HCT116 (cell line): Measurements from ENCODE around the gene CES3. TPM values are rescaled to one million over a fixed set of nuclear protein-coding genes. Genes with fewer than 3 reads are reported as not detected.

Experiments used
- ATAC-seq: fragments of 200-7000 bp; cut with Tn5 transposase; 2 replicates; pipeline ENCODE4 v1.9.1; 2020; ENCODE audit warnings: mild to moderate bottlenecking, moderate library complexity
- BruUV-seq: library from RNA; stranded (reverse); fragments of 400-500 nt; replicated peaks from 2 replicates; lab custom pipeline; 2021; lab: Mats Ljungman, UMichigan
- CTCF ChIA-PET: fragments of 300-600 bp; sonication (Branson Sonifier 250); formaldehyde crosslinking; loops from one replicate; lab custom pipeline; 2021; ENCODE audit warnings: antibody characterized with exemption; lab: Charles Lee
- POLR2A ChIA-PET: fragments of 300-600, 350-600 bp; sonication (Branson Sonifier 250); formaldehyde crosslinking; loops from one replicate; lab custom pipeline; 2021; ENCODE audit warnings: antibody characterized with exemption; lab: Charles Lee
- RAD21 ChIA-PET, 2 experiments: fragments of 300-600 bp; sonication (Branson Sonifier 250); formaldehyde crosslinking; loops; one replicate each; lab custom pipeline; 2023; ENCODE audit warnings: low total read pairs in 2 of 2; ENCODE audit not compliant: uncharacterized antibody in 2 of 2, unreplicated experiment in 2 of 2, low non-redundant PET in 1 of 2; lab: Charles Lee
- DNase-seq: peaks from one replicate; pipeline ENCODE4 v3.0.0-alpha.2; 2010; ENCODE audit warnings: low read depth, low spot score
- H2AFZ ChIP-seq: fragments of 200-600 bp; shearing (Covaris generic), sonication (generic); 2 replicates; pipeline ENCODE4 v1.6.1; 2017; ENCODE audit warnings: low read depth, mixed run types, mixed read lengths, antibody characterized with exemption, low read length; ENCODE audit not compliant: poor library complexity, severe bottlenecking
- H3K27ac ChIP-seq: 2 replicates; pipeline ENCODE4 v1.5.1; 2012; ENCODE audit warnings: low read depth, low read length
- H3K27me3 ChIP-seq: fragments of 200-600 bp; sonication (generic); 2 replicates; pipeline ENCODE4 v1.6.1; 2016; ENCODE audit warnings: mixed run types, low read length, mixed read lengths; ENCODE audit not compliant: insufficient read depth
- H3K36me3 ChIP-seq, 2 experiments: fragments of 200-500 bp in 1 of 2; fragments of 200-600 bp in 1 of 2; sonication (Bioruptor generic) in 1 of 2; sonication (generic) in 1 of 2; 2 replicates each; pipeline versions ENCODE4 v1.5.1 to v1.6.1; 2014 to 2016; ENCODE audit warnings: low read length in 2 of 2, inconsistent platforms in 1 of 2, mixed read lengths in 1 of 2, mixed run types in 1 of 2; ENCODE audit not compliant: insufficient read depth in 2 of 2, control insufficient read depth in 1 of 2
- H3K4me1 ChIP-seq, 2 experiments: fragments of 200-600 bp in 1 of 2; sonication (generic) in 1 of 2; 2 replicates each; pipeline versions ENCODE4 v1.5.1 to v1.6.1; 2012 to 2017; ENCODE audit warnings: low read length in 2 of 2, inconsistent platforms in 1 of 2, mild to moderate bottlenecking in 1 of 2, mixed read lengths in 1 of 2, mixed run types in 1 of 2, moderate library complexity in 1 of 2; ENCODE audit not compliant: insufficient read depth in 2 of 2, control insufficient read depth in 1 of 2
- H3K4me2 ChIP-seq: fragments of 200-600 bp; sonication (generic); 2 replicates; pipeline ENCODE4 v1.6.1; 2017; ENCODE audit warnings: mixed run types, low read length, mixed read lengths
- H3K4me3 ChIP-seq, 2 experiments: fragments of 200-600 bp in 1 of 2; sonication (generic) in 1 of 2; replicated peaks in 1 of 2; 2 replicates each; pipeline ENCODE4 v1.5.1; 2011 to 2016; ENCODE audit warnings: low read length in 2 of 2, control low read depth in 1 of 2, low read depth in 1 of 2, mild to moderate bottlenecking in 1 of 2, mixed read lengths in 1 of 2, mixed run types in 1 of 2
- H3K79me2 ChIP-seq: fragments of 200-600 bp; sonication (generic); 2 replicates; pipeline ENCODE4 v1.6.1; 2017; ENCODE audit warnings: mild to moderate bottlenecking, mixed run types, low read length, moderate library complexity, mixed read lengths; ENCODE audit not compliant: insufficient read depth
- H3K9ac ChIP-seq: fragments of 200-600 bp; sonication (generic); 2 replicates; pipeline ENCODE4 v1.6.1; 2016; ENCODE audit warnings: low read length, mixed read lengths
- H3K9me2 ChIP-seq: fragments of 200-600 bp; sonication (generic), shearing (Covaris generic); 2 replicates; pipeline ENCODE4 v1.6.1; 2017; ENCODE audit warnings: mixed run types, mild to moderate bottlenecking, moderate library complexity; ENCODE audit not compliant: insufficient read depth
- H3K9me3 ChIP-seq, 2 experiments: fragments of 200-500 bp in 1 of 2; fragments of 200-600 bp in 1 of 2; sonication (Bioruptor generic) in 1 of 2; sonication (generic) in 1 of 2; 2 replicates each; pipeline ENCODE4 v1.6.1; 2014 to 2017; ENCODE audit warnings: low read length in 2 of 2, mixed read lengths in 2 of 2, inconsistent platforms in 1 of 2, low read depth in 1 of 2, mild to moderate bottlenecking in 1 of 2, mixed run types in 1 of 2, moderate library complexity in 1 of 2; ENCODE audit not compliant: control insufficient read depth in 1 of 2, insufficient read depth in 1 of 2
- H4K20me1 ChIP-seq: fragments of 200-600 bp; sonication (generic), shearing (Covaris generic); 2 replicates; pipeline ENCODE4 v1.6.1; 2017; ENCODE audit warnings: mixed run types, mild to moderate bottlenecking, moderate library complexity; ENCODE audit not compliant: insufficient read depth
- CBX3 ChIP-seq: IDR thresholded peaks from 2 replicates; pipeline ENCODE4 v1.6.1; 2012; ENCODE audit warnings: low read depth
- ELF1 ChIP-seq: IDR thresholded peaks from 2 replicates; pipeline ENCODE4 v1.6.1; 2012; ENCODE audit warnings: low read depth, borderline replicate concordance
- EZH2 ChIP-seq: fragments of 200-600 bp; sonication (generic); IDR thresholded peaks from 2 replicates; pipeline ENCODE4 v1.6.1; 2017; ENCODE audit warnings: antibody characterized with exemption, mixed run types
- MAX ChIP-seq: IDR thresholded peaks from 2 replicates; pipeline ENCODE4 v1.6.1; 2012
- POLR2A ChIP-seq: IDR thresholded peaks from 2 replicates; pipeline ENCODE4 v1.7.0; 2011; ENCODE audit warnings: borderline replicate concordance; ENCODE audit not compliant: insufficient read depth, insufficient read length; ENCODE audit errors: extremely low read depth
- SRF ChIP-seq: IDR thresholded peaks from 2 replicates; pipeline ENCODE4 v1.6.1; 2012; ENCODE audit warnings: low read depth
- ZBTB33 ChIP-seq: IDR thresholded peaks from 2 replicates; pipeline ENCODE4 v1.6.1; 2011; ENCODE audit warnings: mild to moderate bottlenecking, low read length, moderate library complexity; ENCODE audit not compliant: insufficient replicate concordance; ENCODE audit errors: extremely low read depth
- intact Hi-C: fragments of 100-400 bp; cut with micrococcal nuclease; formaldehyde crosslinking; loops from 2 replicates; pipeline ENCODE4 v1.10.0; 2022
- total RNA-seq: library from RNA; stranded (reverse); gene quantifications from one replicate; pipeline ENCODE4 v1.2.1, GENCODE V29; 2021; ENCODE audit not compliant: unreplicated experiment

CES3 gene
- total RNA-seq, 1 experiment from 2014 or later: 10.8 TPM

- Histone ChIP-seq H3K9me3 (no peaks in the 10 kb centered on the region), H3K27ac (no peak overlapping the region), H3K9ac (no peak overlapping the region), H3K9me2 (no peaks in the 10 kb centered on the region), H3K36me3 (no peaks in the 10 kb centered on the region), H4K20me1 (no peaks in the 10 kb centered on the region), H3K4me1 (peaks cover 4 to 7% of the 10 kb centered on the region in 2 experiments; a peak in 3 of 4 replicates), H3K79me2 (no peaks in the 10 kb centered on the region), H2AFZ (no peak overlapping the region), H3K27me3 (no peaks in the 10 kb centered on the region), H3K4me2 (no peak overlapping the region), H3K4me3 (no peak overlapping the region)
- TF ChIP-seq ELF1: no peak
- intact Hi-C loops: no loop called here
- ATAC-seq (no peak), DNase-seq (no peak)
- POLR2A ChIA-PET: no interaction called here
- CTCF ChIA-PET: interaction anchor here (1.4 to 1.9 kb wide), 2 partner anchors 11 to 47 kb away, joined by 3 to 5 read pairs; no protein-coding TSS in a partner anchor
- BruUV-seq: no TSS peak
- RAD21 ChIA-PET: no interaction called here
These were observed 40.8 kb upstream of the CES3 start for GRCh38 chr16:66920299-66920590.

- ATAC-seq: no peak
These were observed 40.0 kb upstream of the CES3 start for GRCh38 chr16:66920924-66921680.

More at GRCh38 chr16:66920924-66921680, 40.0 kb upstream of the CES3 start:
- no peak for TF ChIP-seq ZBTB33
- no peak for TF ChIP-seq SRF
- TF ChIP-seq EZH2: no peak
- no peak for TF ChIP-seq POLR2A
- TF ChIP-seq MAX: no peak
- no peak for TF ChIP-seq CBX3
- Histone ChIP-seq H3K9ac (no peak overlapping the region), H3K9me2 (no peaks in the 10 kb centered on the region), H3K4me3 (no peak overlapping the region), H3K79me2 (no peaks in the 10 kb centered on the region), H3K9me3 (no peaks in the 10 kb centered on the region), H2AFZ (no peak overlapping the region), H3K4me1 (peaks cover 5 to 16% of the 10 kb centered on the region in 2 experiments; a peak in 3 of 4 replicates), H4K20me1 (no peaks in the 10 kb centered on the region), H3K27ac (no peak overlapping the region), H3K36me3 (no peaks in the 10 kb centered on the region), H3K4me2 (no peak overlapping the region), H3K27me3 (no peaks in the 10 kb centered on the region)
- BruUV-seq: no TSS peak
- ChIA-PET POLR2A (no interaction called here), RAD21 (no interaction called here), CTCF (interaction anchor here (1.9 kb wide), 1 partner anchor 11 kb away, joined by 5 read pairs; no protein-coding TSS in a partner anchor)
- intact Hi-C loops: no loop called here
- DNase-seq: no peak
